MG63 (cell line): Measurements from ENCODE around the gene ACAP2. TPM values are rescaled to one million over a fixed set of nuclear protein-coding genes. Genes with fewer than 3 reads are reported as not detected.

Experiments used
- DNase-seq: peaks from one replicate; pipeline ENCODE4 v3.0.0-alpha.2; 2020
- H3K27me3 ChIP-seq: fragments of 250-450 bp; sonication (Bioruptor Pico); 2 replicates; pipeline ENCODE4 v1.5.1; 2020; ENCODE audit warnings: mild to moderate bottlenecking, moderate library complexity
- H3K36me3 ChIP-seq: fragments of 250-450 bp; sonication (Bioruptor Pico); 2 replicates; pipeline ENCODE4 v1.5.1; 2020; ENCODE audit warnings: mild to moderate bottlenecking, moderate library complexity
- H3K4me3 ChIP-seq: fragments of 250-450 bp; sonication (Bioruptor Pico); 2 replicates; pipeline ENCODE4 v1.5.1; 2020; ENCODE audit warnings: mild to moderate bottlenecking, moderate library complexity
- H3K9me3 ChIP-seq: fragments of 250-450 bp; sonication (Bioruptor Pico); 2 replicates; pipeline ENCODE4 v1.5.1; 2020; ENCODE audit warnings: mild to moderate bottlenecking, moderate library complexity
- total RNA-seq: library from RNA; depleted of rRNA; stranded (reverse); fragments of >200 nt; shearing (Covaris generic); gene quantifications from 2 replicates; pipeline ENCODE4 v1.2.3, GENCODE V29; 2014; ENCODE audit warnings: low replicate concordance

The ACAP2 gene
- total RNA-seq, 1 experiment from 2014 or later = 31.8 TPM

DNA sequence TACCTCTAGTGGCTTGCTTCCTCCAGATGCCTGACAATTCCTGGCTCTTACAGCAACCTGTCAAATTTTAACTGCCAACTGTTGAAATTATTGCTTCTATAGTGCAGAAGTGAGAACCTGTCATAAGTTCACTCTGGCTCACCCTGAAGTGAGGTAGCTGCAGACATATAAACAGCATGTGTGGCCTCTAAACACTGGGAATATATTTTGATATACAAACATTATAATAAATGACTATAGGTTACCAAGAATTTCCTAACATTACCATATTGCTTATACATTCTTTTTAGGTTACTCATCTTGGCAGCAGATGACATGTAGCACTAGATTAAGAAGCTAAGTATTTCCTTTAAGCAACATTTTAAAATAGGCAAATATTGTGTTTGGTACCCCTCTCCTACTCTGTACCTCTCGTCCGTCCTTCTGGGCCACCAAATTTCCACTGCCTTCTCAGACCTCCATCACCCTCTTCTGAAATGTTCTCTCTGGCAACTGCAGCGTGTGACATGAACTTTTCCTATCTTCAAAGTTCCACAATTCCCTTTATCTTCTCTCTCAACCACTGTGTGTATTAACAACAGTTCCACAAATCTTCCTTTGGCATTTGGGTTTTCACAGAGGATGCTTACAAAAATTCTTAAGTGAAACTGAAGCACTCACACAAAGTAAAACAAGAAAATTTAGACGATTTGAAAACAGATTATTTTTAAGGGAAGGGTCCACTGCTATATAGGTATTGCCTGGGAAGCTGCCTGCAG is 156.5 kb downstream of the ACAP2 start:
- H3K36me3 ChIP-seq = peaks cover 32% of the 10 kb centered on the region
- DNase-seq = peak; percentile 39
- H3K9me3 ChIP-seq = no peaks in the 10 kb centered on the region
- no peak overlapping the region for H3K4me3 ChIP-seq
- H3K27me3 ChIP-seq = no peaks in the 10 kb centered on the region

DNA sequence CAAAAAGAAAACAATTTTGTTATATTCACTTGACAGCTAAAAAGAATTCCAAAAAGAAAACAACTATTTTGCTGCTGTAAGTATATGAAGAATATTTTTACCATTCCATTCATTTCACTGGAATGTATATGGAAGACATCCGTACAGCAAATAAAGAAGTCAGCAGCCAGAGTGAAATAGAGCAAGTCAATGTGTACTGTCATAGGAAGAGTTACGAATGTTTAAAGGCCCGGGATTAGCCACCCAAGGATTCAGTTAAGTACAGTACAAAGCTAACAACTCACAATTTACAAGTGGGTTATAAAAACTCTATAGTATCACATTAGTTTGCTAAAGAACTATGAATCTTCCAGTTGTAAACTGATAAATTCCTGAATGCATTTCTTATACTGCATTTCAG is 157.4 kb downstream of the ACAP2 start:
- H3K4me3 ChIP-seq = no peak overlapping the region
- H3K9me3 ChIP-seq = no peaks in the 10 kb centered on the region
- peaks cover 31% of the 10 kb centered on the region for H3K36me3 ChIP-seq
- DNase-seq = no peak
- H3K27me3 ChIP-seq = no peaks in the 10 kb centered on the region

DNA sequence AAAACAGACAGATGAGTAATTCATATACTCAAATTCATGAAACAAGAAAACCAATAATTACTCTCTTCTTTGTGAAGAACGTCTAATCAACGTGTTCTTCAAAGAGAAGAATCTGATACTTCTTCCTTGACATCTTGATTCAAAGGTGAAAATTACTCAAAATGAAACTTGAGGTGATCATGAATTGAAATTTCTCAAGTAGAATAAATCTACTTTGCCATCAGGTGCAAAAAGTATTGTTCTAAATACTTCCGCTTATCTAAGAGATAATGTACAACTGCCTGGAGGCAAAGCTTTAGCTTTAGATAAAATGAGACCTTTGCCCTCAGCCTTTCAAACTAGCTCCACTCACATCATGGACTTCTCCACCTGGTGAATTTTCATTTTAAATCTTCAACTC is 158.0 kb downstream of the ACAP2 start:
- no peaks in the 10 kb centered on the region for H3K9me3 ChIP-seq
- DNase-seq = no peak
- H3K36me3 ChIP-seq = peaks cover 25% of the 10 kb centered on the region
- no peak overlapping the region for H3K4me3 ChIP-seq
- H3K27me3 ChIP-seq = no peaks in the 10 kb centered on the region

DNA sequence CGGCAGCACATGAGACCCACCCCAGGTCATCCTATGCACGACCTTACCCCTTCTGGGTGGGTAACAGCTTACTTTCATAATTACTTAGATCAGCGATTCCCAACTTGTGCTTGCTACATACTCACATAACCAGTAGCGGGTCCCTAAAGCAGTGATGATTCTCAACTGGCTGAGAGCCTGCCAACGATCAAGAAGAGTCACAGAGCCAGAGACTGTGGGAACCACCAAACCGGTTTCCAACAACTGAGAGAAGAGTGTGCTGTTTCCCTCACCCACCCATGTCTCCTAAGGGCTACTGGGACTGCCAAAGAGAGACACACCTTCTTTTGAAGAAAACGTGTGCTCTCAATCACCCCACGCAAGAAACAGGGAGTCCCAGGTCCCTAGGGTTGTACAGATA is 159.9 kb downstream of the ACAP2 start:
- Histone ChIP-seq H3K27me3 (no peaks in the 10 kb centered on the region), H3K9me3 (no peaks in the 10 kb centered on the region), H3K4me3 (no peak overlapping the region), H3K36me3 (peaks cover 20% of the 10 kb centered on the region)
- no peak for DNase-seq

DNA sequence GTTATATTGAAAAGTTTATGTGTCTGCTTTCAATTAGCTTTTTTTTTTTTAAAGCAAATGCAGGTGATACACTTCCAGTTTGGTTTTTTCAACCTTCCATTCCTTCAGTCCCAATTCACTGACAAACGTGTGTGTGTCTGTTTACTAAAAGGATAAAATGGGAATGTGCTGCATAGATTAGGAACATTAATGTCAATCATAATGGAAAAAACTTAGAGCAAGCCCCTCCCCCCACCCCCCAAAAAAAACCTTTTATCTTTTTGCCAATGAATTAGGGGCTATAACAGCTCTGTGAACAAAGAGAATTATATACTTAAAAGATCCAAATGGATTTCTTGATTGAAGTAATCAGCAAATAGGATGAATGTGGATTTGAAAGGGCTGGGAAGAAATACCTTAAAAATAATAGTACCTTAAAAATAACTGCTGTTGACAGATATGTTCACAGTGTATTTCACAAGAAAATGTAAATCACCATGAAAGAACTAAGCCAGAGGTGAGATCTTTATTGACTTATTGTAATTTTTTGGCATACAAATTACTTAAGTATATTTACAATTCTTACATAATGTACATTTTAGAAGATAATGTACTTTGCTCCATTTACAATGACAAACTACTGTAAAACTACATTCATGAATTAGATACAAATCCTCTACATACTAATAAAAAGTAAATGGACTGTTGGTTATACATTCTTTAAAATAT is 168.4 kb downstream of the ACAP2 start:
- H3K4me3 ChIP-seq = no peak overlapping the region
- DNase-seq = no peak
- H3K9me3 ChIP-seq = no peaks in the 10 kb centered on the region
- peaks cover 5% of the 10 kb centered on the region; the same call in 1 of the 2 replicates for H3K36me3 ChIP-seq
- no peaks in the 10 kb centered on the region for H3K27me3 ChIP-seq

DNA sequence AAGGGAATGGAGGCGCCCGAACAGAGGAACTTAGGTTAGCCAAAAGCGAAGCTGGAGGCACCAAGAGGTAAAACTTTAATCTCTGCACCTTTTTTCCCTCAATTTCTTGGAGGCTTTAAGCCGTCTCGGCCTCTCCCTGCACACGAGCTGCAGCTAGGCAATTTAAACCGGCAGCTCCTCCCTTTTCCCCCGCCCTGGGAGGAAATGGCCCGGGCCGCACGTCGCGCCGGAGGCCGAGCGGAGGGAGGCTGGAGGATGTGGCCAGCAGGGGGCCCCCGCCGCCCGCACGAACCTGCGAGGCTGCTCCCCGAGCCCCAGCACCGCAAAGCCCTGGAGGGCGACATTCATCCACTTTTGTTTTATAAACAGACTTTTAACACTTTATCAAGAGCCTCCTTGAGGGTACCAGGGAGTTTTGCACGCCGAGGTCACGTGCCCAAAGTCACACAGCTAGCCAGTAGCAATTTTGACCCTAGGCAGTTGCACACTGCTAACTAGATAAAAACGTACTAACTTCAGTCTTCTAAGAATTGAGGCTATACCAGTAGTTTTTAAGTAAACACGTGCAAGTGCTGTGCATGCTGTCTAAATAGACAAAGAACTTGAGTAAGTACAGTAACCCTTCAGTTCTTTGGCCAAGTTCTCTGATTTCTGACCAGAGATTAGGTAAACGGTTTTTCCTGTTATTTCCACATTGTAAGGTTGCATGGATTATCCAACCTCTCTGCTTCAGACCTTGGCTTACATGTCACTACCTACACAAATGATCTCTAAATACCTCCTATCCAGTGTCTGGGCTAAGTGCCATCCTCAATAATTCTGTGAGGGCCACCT is 171.2 kb downstream of the ACAP2 start:
- no peaks in the 10 kb centered on the region for H3K27me3 ChIP-seq
- H3K9me3 ChIP-seq = no peaks in the 10 kb centered on the region
- peak; percentile 90 for DNase-seq
- H3K36me3 ChIP-seq = peaks cover 20% of the 10 kb centered on the region
- H3K4me3 ChIP-seq = peak overlapping the region; percentile 76

DNA sequence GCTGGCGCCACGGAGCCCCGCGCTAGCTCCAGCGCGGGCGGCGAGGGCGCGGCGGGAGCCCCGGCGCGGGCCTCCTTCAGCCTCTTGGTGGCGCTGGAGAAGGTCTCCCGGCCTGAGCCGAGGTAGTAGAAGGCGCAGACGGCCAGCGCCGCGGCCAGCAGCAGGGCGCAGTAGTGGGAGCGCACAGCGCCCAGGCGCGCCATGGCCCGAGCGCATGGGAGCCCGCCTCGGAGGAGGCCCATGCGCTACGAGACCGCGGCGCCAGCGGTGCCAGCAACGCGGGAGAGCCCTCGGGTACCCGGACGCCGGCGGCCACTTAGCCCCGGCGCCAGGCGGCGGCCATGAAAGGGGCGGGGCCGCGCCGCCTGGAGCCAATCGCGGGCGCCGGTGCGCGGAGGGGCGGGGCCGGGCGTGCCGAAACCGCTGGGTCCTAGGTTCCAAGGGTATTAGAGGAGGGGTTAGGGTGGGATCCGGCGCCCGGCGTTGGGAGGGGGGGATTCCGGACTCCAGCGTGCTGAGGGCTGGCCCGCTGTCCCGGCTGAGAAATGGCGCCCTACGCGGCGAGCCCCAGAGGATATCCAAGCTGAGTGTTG is 171.9 kb downstream of the ACAP2 start, which contains the start of gene XXYLT1:
TSS of gene XXYLT1 (minus strand) at position 343 of the 593 bp plus-strand sequence. CDS start at position 242, 101 bp downstream.
- Histone ChIP-seq H3K36me3 (peaks cover 20% of the 10 kb centered on the region), H3K4me3 (peak within 1 kb of the TSS; percentile 76), H3K27me3 (no peaks in the 10 kb centered on the region), H3K9me3 (no peaks in the 10 kb centered on the region)
- DNase-seq = peak; percentile 95

DNA sequence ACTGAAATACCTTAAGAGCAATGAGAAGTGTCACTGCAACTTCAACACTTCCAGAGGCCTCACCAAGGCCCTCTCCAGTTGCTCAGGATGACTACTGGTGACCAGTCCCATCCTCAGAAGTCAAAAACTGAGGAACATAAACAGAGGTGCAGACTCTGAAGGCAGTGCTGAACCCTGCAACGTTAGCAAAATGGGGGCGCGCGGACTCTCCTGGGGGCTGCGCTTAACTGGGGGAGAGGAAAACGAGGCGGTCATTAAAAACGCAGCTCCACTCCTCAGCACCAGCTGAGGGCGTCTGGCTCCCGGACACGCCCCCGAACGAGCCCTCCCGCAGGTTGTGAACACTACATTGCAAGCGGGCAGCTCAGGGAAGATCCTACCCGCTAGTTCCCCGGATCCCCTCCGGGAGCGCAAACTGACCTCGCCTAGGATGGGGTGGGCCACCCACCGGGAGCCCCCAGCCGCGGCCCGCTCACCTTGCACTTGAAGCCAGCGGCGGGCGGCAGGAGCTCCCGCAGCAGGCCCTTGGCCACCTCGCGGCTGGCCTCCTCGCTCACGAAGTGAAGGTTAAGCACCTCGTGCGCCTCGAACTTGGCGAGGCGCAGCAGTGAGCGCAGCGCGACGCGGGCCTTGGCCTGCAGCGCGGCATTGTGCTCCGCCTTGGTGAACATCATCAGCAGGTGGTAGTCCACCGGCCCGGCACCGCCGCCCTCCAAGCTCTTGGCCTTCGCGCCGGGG is 172.6 kb downstream of the ACAP2 start:
- H3K4me3 ChIP-seq = peak overlapping the region; percentile 76
- no peaks in the 10 kb centered on the region for H3K9me3 ChIP-seq
- H3K36me3 ChIP-seq = peaks cover 20% of the 10 kb centered on the region
- peak; percentile 73 for DNase-seq
- H3K27me3 ChIP-seq = no peaks in the 10 kb centered on the region

DNA sequence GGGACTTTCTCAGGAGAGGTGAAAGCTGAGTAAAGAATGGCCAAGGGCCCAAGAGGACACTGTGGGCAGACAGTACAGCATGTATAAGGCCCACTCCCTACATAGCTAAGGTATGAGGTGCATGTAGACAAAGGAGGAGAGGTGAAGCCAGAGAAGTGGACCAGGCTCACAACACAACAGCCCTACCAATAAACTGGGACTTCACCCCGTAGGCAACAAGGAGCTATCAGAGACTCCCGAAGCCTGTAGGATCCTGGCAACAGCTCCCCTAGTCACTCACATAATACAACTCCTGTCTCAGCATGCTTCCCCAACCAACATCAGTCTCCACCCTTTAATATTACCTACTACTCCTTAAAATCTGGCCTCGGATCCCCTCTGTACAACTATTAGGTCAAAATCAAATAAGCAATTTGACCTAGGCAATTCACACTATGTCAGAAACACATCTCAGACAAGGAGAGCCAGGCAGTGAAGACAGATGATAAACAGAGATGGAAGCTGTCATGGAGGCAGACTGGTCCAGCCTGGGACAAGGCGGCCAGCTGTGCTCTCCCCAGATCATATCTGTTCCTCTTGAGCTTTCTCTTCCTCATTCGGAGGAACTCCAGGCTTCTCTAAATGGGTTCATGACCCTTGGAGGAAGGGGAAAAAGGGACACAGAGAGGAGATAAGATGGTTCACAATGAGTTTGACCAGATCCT is 173.3 kb downstream of the ACAP2 start:
- no peaks in the 10 kb centered on the region for H3K27me3 ChIP-seq
- H3K36me3 ChIP-seq = peaks cover 20% of the 10 kb centered on the region
- no peak for DNase-seq
- H3K9me3 ChIP-seq = no peaks in the 10 kb centered on the region
- H3K4me3 ChIP-seq = peak overlapping the region; percentile 76

DNA sequence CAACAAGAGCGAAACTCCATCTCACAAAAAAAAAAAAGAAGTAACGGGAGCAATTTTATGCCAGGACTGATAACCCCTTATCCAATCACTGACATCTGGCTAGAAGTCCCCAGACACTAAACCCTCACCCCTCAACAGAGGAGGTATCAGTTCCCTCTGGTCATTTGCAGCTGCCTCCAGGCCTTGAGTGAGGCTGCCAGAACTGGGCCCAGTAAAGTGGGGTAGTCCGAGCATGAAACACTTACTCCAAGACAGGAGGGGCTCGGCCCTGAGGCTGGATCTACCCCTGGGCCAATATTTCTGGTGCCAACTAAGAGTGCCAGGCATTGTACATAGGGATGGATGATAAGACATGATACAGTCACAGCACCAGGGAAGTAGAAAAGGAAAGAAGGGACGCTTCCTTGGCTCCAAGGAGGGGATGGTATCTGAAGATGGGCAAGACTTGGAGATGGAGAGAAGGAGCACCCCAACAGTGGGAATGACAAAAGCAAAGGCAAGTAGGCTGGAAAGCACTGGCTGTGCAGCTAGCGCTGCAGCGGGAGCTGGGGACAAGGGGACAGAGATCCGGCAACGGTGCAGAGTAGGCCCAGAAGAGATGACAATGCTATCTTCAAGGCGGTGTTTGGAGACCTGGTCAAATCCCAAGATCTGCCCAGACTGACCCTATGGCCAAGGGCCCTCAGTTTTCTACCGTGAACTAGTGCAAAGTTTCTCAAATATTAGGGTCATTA is 174.1 kb downstream of the ACAP2 start:
- Histone ChIP-seq H3K9me3 (no peaks in the 10 kb centered on the region), H3K36me3 (peaks cover 20% of the 10 kb centered on the region), H3K4me3 (no peak overlapping the region; the same call in 1 of the 2 replicates), H3K27me3 (no peaks in the 10 kb centered on the region)
- DNase-seq = no peak

DNA sequence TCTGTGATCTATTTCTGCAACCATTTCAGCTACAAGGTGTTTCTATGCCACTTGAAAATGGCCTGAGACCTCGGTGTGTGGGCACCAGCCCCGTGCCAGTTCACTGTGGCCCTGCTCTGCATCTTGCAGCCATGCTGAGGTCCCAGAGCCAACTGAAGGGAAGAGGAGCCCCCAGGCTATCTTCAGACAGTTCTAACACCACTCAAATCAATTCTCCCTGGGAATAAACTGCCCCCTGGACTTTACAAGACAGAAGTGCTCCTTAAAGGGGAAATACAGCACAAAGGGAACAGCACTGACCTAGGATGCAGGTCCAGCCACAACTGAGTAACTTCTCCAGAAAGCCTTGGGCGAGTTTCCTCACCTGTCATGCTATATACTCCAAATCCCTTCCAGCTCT is 175.7 kb downstream of the ACAP2 start:
- Histone ChIP-seq H3K36me3 (peaks cover 20% of the 10 kb centered on the region), H3K27me3 (no peaks in the 10 kb centered on the region), H3K4me3 (no peak overlapping the region), H3K9me3 (no peaks in the 10 kb centered on the region)
- DNase-seq = no peak

DNA sequence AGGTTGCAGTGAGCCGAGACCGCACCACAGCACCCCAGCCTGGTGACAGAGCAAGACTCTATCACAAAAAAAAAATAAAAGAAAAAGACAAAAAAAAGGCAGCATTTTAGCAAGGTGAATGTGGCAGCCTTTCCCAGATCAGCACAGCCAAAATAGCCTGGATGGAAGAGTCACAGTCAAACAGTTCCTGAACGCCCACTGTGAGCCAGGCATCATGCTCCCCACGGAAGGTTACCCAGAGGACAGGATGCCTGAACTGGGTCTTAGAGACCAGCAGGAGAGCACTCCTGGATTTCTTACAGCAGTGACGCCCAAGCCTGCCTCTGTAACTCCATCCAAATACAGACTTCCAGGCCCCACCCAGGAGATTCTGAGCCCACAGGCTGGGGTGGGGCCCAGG is 176.4 kb downstream of the ACAP2 start:
- H3K27me3 ChIP-seq = no peaks in the 10 kb centered on the region
- DNase-seq = no peak
- H3K4me3 ChIP-seq = no peak overlapping the region
- peaks cover 20% of the 10 kb centered on the region for H3K36me3 ChIP-seq
- H3K9me3 ChIP-seq = no peaks in the 10 kb centered on the region

DNA sequence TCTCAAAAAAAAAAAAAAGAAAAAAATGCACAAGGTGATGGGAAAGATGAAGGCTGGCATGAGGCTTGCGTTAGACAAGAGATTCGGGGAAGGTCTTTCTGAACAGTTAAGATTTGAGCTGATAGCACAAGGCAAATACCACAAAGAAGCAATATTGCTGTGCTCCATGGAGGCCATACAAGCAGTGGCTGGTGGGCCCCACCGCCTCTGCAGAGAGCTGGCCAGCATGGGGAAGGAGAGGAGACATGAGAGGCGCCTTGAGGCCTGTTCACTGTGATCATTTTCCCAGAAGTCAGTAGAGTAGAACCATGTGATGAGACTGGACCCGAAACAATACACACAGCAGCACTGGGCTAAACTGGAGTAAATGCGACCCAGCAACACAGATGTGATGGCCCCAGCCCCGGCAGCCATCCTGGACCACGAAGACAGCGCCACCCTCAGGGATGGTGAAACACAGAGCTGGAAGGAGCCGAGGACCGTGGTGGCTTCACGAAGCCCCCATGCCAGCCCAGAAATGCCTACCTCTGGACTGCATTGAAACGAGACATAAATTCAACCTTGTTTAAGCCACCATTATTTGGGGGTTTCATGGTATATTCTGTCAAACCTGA is 177.3 kb downstream of the ACAP2 start:
- H3K9me3 ChIP-seq = no peaks in the 10 kb centered on the region
- no peaks in the 10 kb centered on the region for H3K27me3 ChIP-seq
- DNase-seq = no peak
- no peak overlapping the region for H3K4me3 ChIP-seq
- H3K36me3 ChIP-seq = peaks cover 22% of the 10 kb centered on the region

DNA sequence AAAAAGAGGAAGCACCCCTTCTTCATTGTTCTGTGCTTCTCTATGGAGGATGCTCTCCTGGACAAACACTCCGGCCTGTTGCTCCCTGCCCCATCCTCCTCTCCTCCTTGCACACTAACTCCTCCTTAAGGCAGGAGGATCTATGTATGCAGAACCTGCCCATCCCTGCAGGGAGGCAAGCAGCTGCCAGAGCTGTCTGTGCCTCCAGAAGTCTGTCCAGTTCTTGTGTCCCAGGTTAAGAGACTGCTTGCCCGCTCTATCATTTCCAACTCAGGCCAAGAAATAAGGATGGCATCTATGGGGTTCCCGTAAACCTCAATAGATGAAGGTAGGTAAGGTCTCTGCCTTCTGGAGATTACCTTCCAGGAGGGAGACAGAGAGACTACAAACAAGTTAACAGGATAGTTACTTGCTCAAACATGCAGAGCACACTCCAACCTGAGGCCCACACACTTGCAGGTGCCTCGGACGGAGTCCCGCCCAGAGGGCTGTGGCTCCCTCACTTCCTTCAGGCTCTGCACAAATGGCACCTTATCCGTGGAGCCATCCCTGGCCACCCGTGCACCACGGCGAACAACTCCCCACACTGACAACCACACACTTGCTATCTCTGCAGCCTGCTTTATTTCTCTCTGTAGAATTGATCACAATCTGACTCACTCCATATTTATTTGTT is 178.8 kb downstream of the ACAP2 start:
- DNase-seq = no peak
- H3K4me3 ChIP-seq = no peak overlapping the region
- H3K36me3 ChIP-seq = peaks cover 23% of the 10 kb centered on the region
- H3K9me3 ChIP-seq = no peaks in the 10 kb centered on the region
- H3K27me3 ChIP-seq = no peaks in the 10 kb centered on the region
